OCI-LY7 (cell line): ENCODE measurements around the gene MEF2D. TPM values are rescaled to one million over a fixed set of nuclear protein-coding genes. Genes with fewer than 3 reads are reported as not detected.

ENCODE experiments used
- BruUV-seq: library from RNA; stranded (reverse); fragments of 400-500 nt; replicated peaks from 2 replicates; lab custom pipeline; 2021; lab: Mats Ljungman, UMichigan
- CTCF ChIA-PET: fragments of 300-600 bp; sonication (Branson Sonifier 250); formaldehyde crosslinking; loops from one replicate; lab custom pipeline; 2022; ENCODE audit warnings: antibody characterized with exemption; ENCODE audit not compliant: unreplicated experiment; lab: Charles Lee
- POLR2A ChIA-PET: fragments of 300-600 bp; sonication (Branson Sonifier 250); formaldehyde crosslinking; loops from one replicate; lab custom pipeline; 2022; ENCODE audit warnings: antibody characterized with exemption; lab: Charles Lee
- DNase-seq: peaks from one replicate; pipeline ENCODE4 v3.0.0-alpha.2; 2015; ENCODE audit warnings: low spot score
- H2AFZ ChIP-seq: fragments of 200-600 bp; sonication (generic), shearing (Covaris generic); 2 replicates; pipeline ENCODE4 v1.6.1; 2014; ENCODE audit warnings: mild to moderate bottlenecking, antibody characterized with exemption, low read length, moderate library complexity
- H3K27ac ChIP-seq: fragments of 200-600 bp; sonication (generic); 2 replicates; pipeline ENCODE4 v1.5.1; 2014; ENCODE audit warnings: mixed run types, low read depth, mild to moderate bottlenecking, moderate library complexity, low read length, inconsistent platforms; ENCODE audit not compliant: poor library complexity, severe bottlenecking
- H3K36me3 ChIP-seq: fragments of 200-600 bp; sonication (generic); 2 replicates; pipeline ENCODE4 v1.6.1; 2014; ENCODE audit warnings: mild to moderate bottlenecking, antibody characterized with exemption, low read length, moderate library complexity, mixed read lengths; ENCODE audit not compliant: insufficient read depth
- H3K4me1 ChIP-seq: fragments of 200-600 bp; sonication (generic); 2 replicates; pipeline ENCODE4 v1.5.1; 2014; ENCODE audit warnings: mild to moderate bottlenecking, low read length; ENCODE audit not compliant: insufficient read depth, poor library complexity, severe bottlenecking
- H3K4me2 ChIP-seq: fragments of 200-600 bp; sonication (generic); 2 replicates; pipeline ENCODE4 v1.6.1; 2014; ENCODE audit warnings: mild to moderate bottlenecking, low read length
- H3K4me3 ChIP-seq: fragments of 200-600 bp; sonication (generic); 2 replicates; pipeline ENCODE4 v1.5.1; 2014; ENCODE audit warnings: mild to moderate bottlenecking, low read depth, low read length; ENCODE audit not compliant: poor library complexity, severe bottlenecking
- H3K79me2 ChIP-seq: fragments of 200-600 bp; sonication (generic); 2 replicates; pipeline ENCODE4 v1.6.1; 2016; ENCODE audit warnings: low read depth, mild to moderate bottlenecking, low read length, moderate library complexity, mixed read lengths; ENCODE audit not compliant: insufficient read depth
- H3K9me2 ChIP-seq: fragments of 200-600 bp; sonication (generic); 2 replicates; pipeline ENCODE4 v1.6.1; 2016; ENCODE audit warnings: mild to moderate bottlenecking, low read length, mixed read lengths; ENCODE audit not compliant: insufficient read depth
- H3K9me3 ChIP-seq: fragments of 200-600 bp; sonication (generic); 2 replicates; pipeline ENCODE4 v1.6.1; 2014; ENCODE audit warnings: mild to moderate bottlenecking, mixed run types, low read length, mixed read lengths
- H4K20me1 ChIP-seq: fragments of 200-600 bp; sonication (generic); 2 replicates; pipeline ENCODE4 v1.6.1; 2014; ENCODE audit warnings: mild to moderate bottlenecking, antibody characterized with exemption, low read length, moderate library complexity, mixed read lengths; ENCODE audit not compliant: insufficient read depth
- CTCF ChIP-seq: fragments of 200-600 bp; sonication (generic); conservative IDR thresholded peaks from 2 replicates; pipeline ENCODE4 v1.5.1; 2014; ENCODE audit warnings: mild to moderate bottlenecking, antibody characterized with exemption, low read length, moderate library complexity, mixed read lengths
- EZH2phosphoT487 ChIP-seq: fragments of 200-600 bp; sonication (generic); IDR thresholded peaks from 2 replicates; pipeline ENCODE4 v1.6.1; 2018; ENCODE audit warnings: low read depth, borderline replicate concordance, mild to moderate bottlenecking, mixed run types, antibody characterized with exemption, low read length, moderate library complexity, mixed read lengths
- intact Hi-C: fragments of 100-400 bp; cut with micrococcal nuclease; formaldehyde crosslinking; loops from one replicate; pipeline ENCODE4 v1.10.0; 2022; ENCODE audit not compliant: unreplicated experiment
- total RNA-seq, 2 experiments: library from RNA; depleted of rRNA in 1 of 2; stranded (reverse); fragments of >200 nt in 1 of 2; shearing (Covaris generic) in 1 of 2; gene quantifications; 2 replicates each; pipeline ENCODE4 v1.2.3, GENCODE V29; 2014 to 2022

Gene MEF2D
- total RNA-seq, 2 experiments from 2014 or later, result 42.7 to 92.3 TPM

GRCh38 chr1:156437037-156437867 lies 63.3 kb downstream of the MEF2D start:
- H3K9me3 ChIP-seq, result no peaks in the 10 kb centered on the region
- H3K4me2 ChIP-seq, result no peak overlapping the region
- intact Hi-C loops, result no loop called here
- BruUV-seq, result no TSS peak
- no peaks in the 10 kb centered on the region for H3K79me2 ChIP-seq
- H4K20me1 ChIP-seq, result no peaks in the 10 kb centered on the region
- H2AFZ ChIP-seq, result no peak overlapping the region
- H3K4me3 ChIP-seq, result no peak overlapping the region
- no peak for DNase-seq
- no peaks in the 10 kb centered on the region for H3K9me2 ChIP-seq
- no peaks in the 10 kb centered on the region for H3K4me1 ChIP-seq
- ChIA-PET CTCF (no interaction called here), POLR2A (no interaction called here)
- H3K36me3 ChIP-seq, result no peaks in the 10 kb centered on the region
- H3K27ac ChIP-seq, result no peak overlapping the region
- TF ChIP-seq CTCF (no peak), EZH2phosphoT487 (no peak)

DNA sequence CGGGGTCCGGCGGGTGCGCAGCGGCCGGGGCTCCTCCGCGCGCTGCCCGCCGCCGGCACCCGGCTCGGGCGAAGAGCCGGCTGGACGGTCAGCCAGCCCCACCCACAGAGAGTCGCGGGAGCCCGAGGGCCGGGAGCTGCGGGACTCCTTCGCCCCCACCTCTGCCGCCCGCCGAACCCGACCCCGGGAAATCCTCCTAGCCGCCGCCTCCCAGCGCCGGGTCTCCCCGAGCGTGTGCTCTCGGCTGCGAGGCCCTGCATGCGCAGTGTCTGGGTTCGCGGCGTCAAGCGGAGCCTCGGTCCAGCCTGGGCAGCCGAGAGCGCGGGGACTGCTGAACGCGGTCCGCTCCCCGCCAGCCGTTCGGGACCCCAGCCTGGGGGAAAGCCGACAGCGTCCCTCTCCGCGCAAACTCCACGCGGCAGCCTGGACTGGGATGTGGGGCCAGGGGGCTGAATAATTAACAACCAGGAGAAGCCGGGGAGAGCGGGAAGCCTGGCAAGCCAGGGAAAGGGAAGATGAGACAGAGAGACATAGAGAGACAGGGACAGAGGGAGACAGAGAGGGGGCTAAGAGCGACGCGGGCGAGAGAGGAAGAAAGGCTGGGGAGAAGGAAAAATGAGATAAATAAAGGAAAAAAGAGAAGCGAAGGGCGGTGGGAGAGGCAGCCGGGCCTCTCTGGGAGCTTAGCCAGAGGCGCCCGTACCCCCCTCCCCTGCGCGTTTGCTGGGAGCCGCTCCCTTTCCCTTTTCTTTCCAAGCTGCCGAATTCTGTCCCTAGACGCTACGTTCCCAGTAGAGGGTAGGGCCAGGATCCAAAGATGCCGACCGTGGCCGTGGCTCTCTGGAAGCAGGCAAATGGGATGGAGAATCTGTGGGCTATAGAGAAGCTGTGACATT lies 64.2 kb downstream of the MEF2D start:
- Histone ChIP-seq H3K9me3 (no peaks in the 10 kb centered on the region), H3K4me2 (no peak overlapping the region), H4K20me1 (no peaks in the 10 kb centered on the region), H3K27ac (no peak overlapping the region), H2AFZ (no peak overlapping the region), H3K4me1 (no peaks in the 10 kb centered on the region), H3K9me2 (no peaks in the 10 kb centered on the region), H3K4me3 (no peak overlapping the region), H3K79me2 (no peaks in the 10 kb centered on the region), H3K36me3 (no peaks in the 10 kb centered on the region)
- POLR2A ChIA-PET, result no interaction called here
- CTCF ChIA-PET, result no interaction called here
- TF ChIP-seq EZH2phosphoT487 (no peak), CTCF (no peak)
- no TSS peak for BruUV-seq
- DNase-seq, result no peak
- intact Hi-C loops, result no loop called here
